Left renal cortex interstitium (tissue), 4 donors: ENCODE results near the gene PTPN11. TPM values are rescaled to one million over a fixed set of nuclear protein-coding genes. Genes with fewer than 3 reads are reported as not detected.
"Not testable (repeated sequence)": the region's sequence is repeated elsewhere in the genome, so short reads cannot be mapped to it uniquely, and the experiment has no call there.

Experiments used
- DNase-seq, 4 donors: peaks; one replicate each; pipeline ENCODE4 v3.0.0-alpha.2; 2013; ENCODE audit warnings: low read depth in 4 of 4, low spot score in 2 of 4, missing footprints in 1 of 4
- polyA plus RNA-seq, 4 donors: library from polyadenylated mRNA; unstranded; fragments of 120-200 nt; gene quantifications; one replicate each; pipeline ENCODE4 v1.2.1, GENCODE V29; 2013; ENCODE audit not compliant: insufficient read length in 4 of 4

PTPN11 gene
- polyA plus RNA-seq, 4 donors, result 71.7 to 85.5 (median 77.7) TPM

GRCh38 chr12:112447106-112447505 is 28.4 kb downstream of the PTPN11 start:
- no peak for DNase-seq

GRCh38 chr12:112448165-112448564 is 29.4 kb downstream of the PTPN11 start:
- not testable (repeated sequence) for DNase-seq

- no peak for DNase-seq
Observed at GRCh38 chr12:112450725-112451124, 32.0 kb downstream of the PTPN11 start.

GRCh38 chr12:112456029-112456428 is 37.3 kb downstream of the PTPN11 start:
- DNase-seq, result no peak

GRCh38 chr12:112457142-112457541 is 38.4 kb downstream of the PTPN11 start:
- DNase-seq, result not testable (repeated sequence)

GRCh38 chr12:112458330-112458729 is 39.6 kb downstream of the PTPN11 start:
- DNase-seq, result no peak

DNA sequence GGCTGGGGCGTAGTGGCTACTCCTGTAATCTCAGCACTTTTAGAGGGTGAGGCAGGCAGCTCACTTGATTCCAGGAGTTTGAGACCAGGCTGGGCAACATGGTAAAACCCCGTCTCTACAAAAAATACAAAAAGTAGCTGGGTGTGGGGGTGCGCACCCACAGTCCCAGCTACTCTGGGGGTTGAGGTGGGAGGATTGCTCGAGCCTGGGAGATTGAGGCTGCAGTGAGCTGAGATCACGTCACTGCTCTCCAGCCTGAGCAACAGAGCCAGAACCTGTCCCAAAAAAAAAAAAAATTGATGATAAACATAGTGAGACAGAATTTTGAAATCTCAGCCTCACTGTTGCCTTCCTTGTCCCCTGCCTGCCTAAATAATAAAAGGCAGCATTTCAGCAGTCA is 40.0 kb downstream of the PTPN11 start:
- no peak for DNase-seq

DNA sequence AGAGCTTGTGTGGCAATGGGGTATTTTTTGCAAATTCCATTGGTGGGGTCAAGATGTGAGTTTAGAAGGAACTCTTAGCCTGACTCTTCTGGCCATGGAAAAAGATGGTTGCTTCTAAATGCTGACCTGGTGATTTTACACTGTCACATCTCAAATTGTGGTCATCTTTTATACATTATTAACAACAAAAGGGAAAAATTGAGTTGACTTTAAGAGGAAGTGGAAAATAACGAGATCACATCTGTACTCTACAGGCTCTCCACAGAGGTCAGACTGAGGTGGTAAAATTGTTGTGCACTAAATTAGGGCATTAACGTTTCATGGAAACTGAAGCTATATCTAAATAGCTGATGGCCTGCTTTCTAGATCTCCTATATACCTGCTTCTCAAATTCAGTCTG is 44.7 kb downstream of the PTPN11 start:
- DNase-seq, result no peak

DNA sequence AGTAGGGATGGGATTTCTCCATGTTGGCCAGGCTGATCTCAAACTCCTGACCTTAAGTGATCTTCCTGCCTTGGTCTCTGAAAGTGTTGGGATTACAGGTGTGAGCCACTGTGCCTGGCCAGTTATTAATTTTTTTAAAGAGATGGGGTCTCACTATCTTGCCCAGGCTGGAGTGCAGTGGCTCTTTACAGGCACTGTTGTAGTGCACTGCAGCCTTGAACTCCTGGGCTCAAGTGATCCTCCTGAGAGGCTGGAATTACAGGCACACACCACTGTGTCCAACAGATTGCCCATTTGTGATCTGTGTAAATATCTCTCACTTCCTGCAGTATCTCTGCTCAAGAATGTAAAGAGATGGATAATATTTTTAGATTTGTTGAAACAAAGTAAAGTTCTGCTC is 45.9 kb downstream of the PTPN11 start:
- no peak for DNase-seq

DNA sequence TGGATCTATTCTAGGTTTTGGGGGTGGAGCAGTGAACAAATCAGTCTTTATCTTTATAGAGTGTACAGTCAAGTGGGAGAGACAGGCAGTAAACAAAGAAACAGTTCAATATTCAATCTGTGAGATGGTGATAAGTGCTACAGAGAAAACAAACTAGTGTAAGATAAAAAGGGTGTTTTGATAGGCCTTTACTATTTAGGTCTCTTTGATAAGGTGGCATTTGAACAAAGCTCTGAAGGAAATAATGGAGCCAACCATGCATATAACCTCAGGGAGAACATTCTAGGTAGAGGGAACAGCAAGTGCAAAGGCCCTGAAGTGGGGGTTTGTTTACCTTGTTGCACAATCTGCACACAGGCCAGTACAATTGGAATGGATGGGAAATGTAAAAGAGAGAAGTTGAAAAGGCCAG is 47.3 kb downstream of the PTPN11 start:
- no peak for DNase-seq

DNA sequence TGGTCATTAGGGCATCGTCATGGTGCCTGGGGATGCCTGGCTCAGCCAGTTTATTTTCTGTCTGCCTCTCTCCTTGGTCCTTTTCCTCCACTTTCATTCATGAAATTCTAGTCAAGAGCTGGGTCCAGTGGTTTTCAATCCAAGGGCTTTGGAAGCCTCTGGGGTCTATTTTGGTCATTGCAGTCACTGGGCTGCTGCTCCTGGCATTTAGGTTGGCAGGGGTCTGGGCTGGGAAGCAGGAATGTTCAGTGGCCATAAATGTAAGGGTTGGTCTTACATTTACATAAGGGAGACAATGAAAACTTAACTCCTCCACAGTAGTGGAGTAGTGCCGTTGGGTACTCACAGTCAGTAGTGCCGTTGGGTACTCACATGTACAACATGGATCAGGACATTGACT is 48.1 kb downstream of the PTPN11 start:
- no peak for DNase-seq

DNA sequence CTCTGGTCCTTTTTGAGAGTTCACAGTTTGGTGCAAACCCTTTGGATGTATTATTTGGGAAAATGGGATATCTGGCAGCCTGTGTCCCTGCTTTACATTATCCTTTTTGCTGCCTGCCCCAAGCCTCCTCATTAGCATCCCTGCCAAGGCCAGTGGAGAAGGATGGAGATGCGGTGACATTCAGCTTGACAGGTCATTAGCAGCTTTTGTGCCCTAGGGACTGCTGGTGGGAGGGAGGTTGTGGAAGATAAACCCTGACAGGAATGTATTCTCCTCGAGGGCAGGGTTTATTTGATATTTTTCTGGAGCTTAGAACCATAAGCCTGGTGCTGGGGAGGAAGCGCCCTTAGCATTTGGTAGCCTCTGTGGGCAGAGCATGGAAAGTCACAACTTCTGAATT is 49.3 kb downstream of the PTPN11 start:
- no peak for DNase-seq

DNA sequence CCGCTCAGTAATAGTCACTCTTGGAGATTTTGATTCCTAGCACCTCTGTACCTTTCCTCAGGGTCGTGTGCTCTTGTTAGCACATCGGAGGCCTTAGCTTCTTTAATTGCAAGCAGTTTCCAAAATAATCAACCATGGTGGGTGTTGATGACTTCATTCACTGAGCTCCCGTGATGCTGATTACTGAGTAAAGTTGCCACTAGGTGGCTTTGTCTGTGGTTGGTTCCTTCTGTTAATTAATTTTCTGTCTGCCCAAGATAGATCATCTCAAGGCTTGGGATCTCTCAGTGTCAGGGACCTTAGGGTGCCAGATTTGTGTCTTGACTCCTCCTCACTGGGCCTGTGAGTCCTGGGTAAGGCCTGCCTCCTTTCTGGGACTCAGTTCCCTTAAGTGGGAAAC is 54.3 kb downstream of the PTPN11 start:
- DNase-seq, result no peak

- no peak for DNase-seq
Observed at GRCh38 chr12:112479413-112479812, 60.7 kb downstream of the PTPN11 start.

DNA sequence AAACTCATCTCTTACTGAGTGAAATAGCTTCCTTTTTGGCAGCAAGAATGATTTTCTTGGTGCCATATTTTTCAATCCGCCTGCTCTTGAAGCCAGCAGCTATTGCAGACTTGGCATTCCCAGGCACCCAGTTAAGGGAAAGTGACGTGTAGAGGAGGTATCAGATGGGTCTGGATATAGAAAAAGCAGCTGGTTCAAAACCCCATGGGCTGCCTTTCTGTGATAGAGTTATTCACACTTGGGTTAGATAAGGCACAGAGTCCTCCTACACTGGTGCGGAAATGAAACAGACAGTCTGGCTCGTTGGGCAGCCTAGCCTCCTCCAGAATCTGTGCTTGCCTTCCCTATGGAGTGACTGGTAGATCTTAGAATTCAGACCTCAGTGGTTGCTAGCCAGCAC is 62.2 kb downstream of the PTPN11 start:
- DNase-seq, result no peak

GRCh38 chr12:112482733-112483132 is 64.0 kb downstream of the PTPN11 start:
- no peak for DNase-seq

GRCh38 chr12:112486361-112486760 is 67.6 kb downstream of the PTPN11 start:
- no peak for DNase-seq

- no peak for DNase-seq
Observed at GRCh38 chr12:112488257-112488876, 69.6 kb downstream of the PTPN11 start.

DNA sequence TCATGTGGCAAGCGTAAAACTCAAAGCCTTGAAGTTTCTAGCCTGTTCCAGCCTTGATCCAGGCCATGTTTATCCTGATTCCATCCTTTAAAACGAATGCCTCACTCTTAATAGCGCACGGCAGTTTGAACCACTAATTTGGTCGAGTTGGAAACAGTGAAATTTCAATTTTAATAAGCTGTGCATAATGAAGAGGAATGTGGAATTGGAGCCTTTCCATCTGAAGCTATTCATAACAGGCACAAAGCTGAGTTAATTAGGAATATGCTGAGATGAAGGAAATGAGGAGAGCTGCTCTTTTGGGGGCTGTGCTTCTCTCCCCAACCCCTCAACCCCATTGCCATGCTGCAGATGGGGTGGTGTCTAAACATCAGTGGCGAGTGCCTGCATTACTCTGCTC is 70.7 kb downstream of the PTPN11 start:
- no peak for DNase-seq

GRCh38 chr12:112496496-112496895 is 77.7 kb downstream of the PTPN11 start:
- DNase-seq, result no peak

DNA sequence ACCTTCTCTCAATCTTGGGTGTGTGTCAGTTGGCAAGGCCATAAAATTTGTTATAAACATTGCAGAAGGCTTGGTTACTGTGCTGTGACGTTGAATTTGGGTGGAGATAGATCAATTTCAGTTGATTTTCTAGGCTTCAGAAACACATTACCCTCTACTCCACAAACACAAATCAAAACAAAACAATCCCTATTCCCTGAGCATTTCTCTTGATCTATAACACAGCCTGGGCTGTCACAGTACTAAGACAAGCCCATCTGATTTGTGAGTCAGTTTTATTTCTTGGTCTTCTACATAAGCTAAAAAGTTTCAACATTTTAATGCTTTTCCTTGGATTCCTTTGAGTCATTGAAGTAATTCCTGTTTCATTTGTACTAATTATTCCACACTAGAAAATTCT is 79.8 kb downstream of the PTPN11 start:
- DNase-seq, result no peak

- no peak for DNase-seq
Observed at GRCh38 chr12:112503512-112503911, 84.8 kb downstream of the PTPN11 start.

- DNase-seq, result no peak
Observed at GRCh38 chr12:112506513-112507166, 87.9 kb downstream of the PTPN11 start.
